ENCODE data around the gene CTXN3.

The CTXN3 gene

DNA sequence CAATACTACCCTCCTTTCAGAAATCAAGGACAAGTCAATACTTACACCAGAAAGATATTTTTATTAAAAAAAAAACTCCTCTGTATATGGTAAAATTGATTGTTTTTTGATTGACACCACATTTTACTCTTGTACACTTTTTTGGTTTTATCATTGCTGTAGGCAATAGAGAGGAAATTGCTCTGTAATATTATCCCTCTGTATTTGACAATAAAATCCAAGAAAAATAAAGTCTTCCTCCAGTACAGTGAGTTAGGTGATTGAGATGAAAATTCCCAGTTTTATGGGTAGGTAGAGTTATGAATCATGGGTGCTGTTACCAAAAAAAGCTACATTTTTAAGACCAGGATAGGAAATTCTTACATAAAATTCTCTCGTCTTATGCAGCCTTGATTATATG, 31.7 kb downstream of the CTXN3 start:
- Histone ChIP-seq H3K27ac (ENCODE audit: low read length) (no peak overlapping the region), H3K36me3 (ENCODE audit: control insufficient read depth in 1 of 2, insufficient read depth in 2 of 2, low read length in 2 of 2) (no peaks in the 10 kb centered on the region), H3K4me3 (ENCODE audit: low read depth in 1 of 2, low read length in 2 of 2) (no peak overlapping the region), H3K4me1 (ENCODE audit: control insufficient read depth in 1 of 2, insufficient read depth in 2 of 2, low read length in 2 of 2) (no peaks in the 10 kb centered on the region), H3K27me3 (ENCODE audit: low read depth, low read length) (no peaks in the 10 kb centered on the region), H3K9me3 (ENCODE audit: control insufficient read depth in 1 of 2, low read length in 2 of 2) (no peaks in the 10 kb centered on the region)

GRCh38 chr5:127683008-127683407, 34.1 kb downstream of the CTXN3 start:
- H3K27ac ChIP-seq (ENCODE audit: low read length), result no peak overlapping the region
- H3K27me3 ChIP-seq (ENCODE audit: low read depth, low read length), result no peaks in the 10 kb centered on the region
- H3K4me3 ChIP-seq (ENCODE audit: low read depth in 1 of 2, low read length in 2 of 2), result no peak overlapping the region
- no peaks in the 10 kb centered on the region for H3K9me3 ChIP-seq (ENCODE audit: control insufficient read depth in 1 of 2, low read length in 2 of 2)
- no peaks in the 10 kb centered on the region for H3K36me3 ChIP-seq (ENCODE audit: control insufficient read depth in 1 of 2, insufficient read depth in 2 of 2, low read length in 2 of 2)
- H3K4me1 ChIP-seq (ENCODE audit: control insufficient read depth in 1 of 2, insufficient read depth in 2 of 2, low read length in 2 of 2), result no peaks in the 10 kb centered on the region

- H3K4me3 ChIP-seq (ENCODE audit: low read depth in 1 of 2, low read length in 2 of 2), result no peak overlapping the region
- no peak overlapping the region for H3K27ac ChIP-seq (ENCODE audit: low read length)
- no peaks in the 10 kb centered on the region for H3K27me3 ChIP-seq (ENCODE audit: low read depth, low read length)
- H3K9me3 ChIP-seq (ENCODE audit: control insufficient read depth in 1 of 2, low read length in 2 of 2), result no peaks in the 10 kb centered on the region
- H3K36me3 ChIP-seq (ENCODE audit: control insufficient read depth in 1 of 2, insufficient read depth in 2 of 2, low read length in 2 of 2), result no peaks in the 10 kb centered on the region
- no peaks in the 10 kb centered on the region for H3K4me1 ChIP-seq (ENCODE audit: control insufficient read depth in 1 of 2, insufficient read depth in 2 of 2, low read length in 2 of 2)
Observed at GRCh38 chr5:127684726-127685467, 36.0 kb downstream of the CTXN3 start.

GRCh38 chr5:127685662-127686061, 36.8 kb downstream of the CTXN3 start:
- Histone ChIP-seq H3K27me3 (ENCODE audit: low read depth, low read length) (no peaks in the 10 kb centered on the region), H3K36me3 (ENCODE audit: control insufficient read depth in 1 of 2, insufficient read depth in 2 of 2, low read length in 2 of 2) (no peaks in the 10 kb centered on the region), H3K4me1 (ENCODE audit: control insufficient read depth in 1 of 2, insufficient read depth in 2 of 2, low read length in 2 of 2) (no peaks in the 10 kb centered on the region), H3K9me3 (ENCODE audit: control insufficient read depth in 1 of 2, low read length in 2 of 2) (no peaks in the 10 kb centered on the region), H3K4me3 (ENCODE audit: low read depth in 1 of 2, low read length in 2 of 2) (no peak overlapping the region), H3K27ac (ENCODE audit: low read length) (no peak overlapping the region)

DNA sequence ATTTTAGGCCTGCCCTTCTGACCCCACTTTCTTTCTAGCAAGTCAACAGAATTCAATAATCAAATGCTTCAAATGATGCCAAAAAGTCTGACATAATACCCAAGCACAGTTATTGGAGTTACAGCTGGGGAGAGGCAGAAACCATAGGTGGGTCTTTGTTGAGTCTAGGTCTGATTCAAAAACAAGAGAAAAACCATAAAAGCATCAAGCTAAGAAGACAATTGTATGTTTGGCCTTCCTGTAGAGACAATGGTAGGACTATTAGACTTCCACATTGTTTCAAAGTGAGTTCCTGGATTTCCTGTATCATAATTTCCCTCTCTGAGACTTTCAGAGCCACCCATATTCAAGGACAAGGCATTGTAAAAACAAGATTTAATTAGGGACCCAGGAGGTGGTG, 37.5 kb downstream of the CTXN3 start:
- H3K4me1 ChIP-seq (ENCODE audit: control insufficient read depth in 1 of 2, insufficient read depth in 2 of 2, low read length in 2 of 2), result no peaks in the 10 kb centered on the region
- H3K27me3 ChIP-seq (ENCODE audit: low read depth, low read length), result no peaks in the 10 kb centered on the region
- H3K4me3 ChIP-seq (ENCODE audit: low read depth in 1 of 2, low read length in 2 of 2), result no peak overlapping the region
- H3K36me3 ChIP-seq (ENCODE audit: control insufficient read depth in 1 of 2, insufficient read depth in 2 of 2, low read length in 2 of 2), result no peaks in the 10 kb centered on the region
- no peak overlapping the region for H3K27ac ChIP-seq (ENCODE audit: low read length)
- H3K9me3 ChIP-seq (ENCODE audit: control insufficient read depth in 1 of 2, low read length in 2 of 2), result no peaks in the 10 kb centered on the region

DNA sequence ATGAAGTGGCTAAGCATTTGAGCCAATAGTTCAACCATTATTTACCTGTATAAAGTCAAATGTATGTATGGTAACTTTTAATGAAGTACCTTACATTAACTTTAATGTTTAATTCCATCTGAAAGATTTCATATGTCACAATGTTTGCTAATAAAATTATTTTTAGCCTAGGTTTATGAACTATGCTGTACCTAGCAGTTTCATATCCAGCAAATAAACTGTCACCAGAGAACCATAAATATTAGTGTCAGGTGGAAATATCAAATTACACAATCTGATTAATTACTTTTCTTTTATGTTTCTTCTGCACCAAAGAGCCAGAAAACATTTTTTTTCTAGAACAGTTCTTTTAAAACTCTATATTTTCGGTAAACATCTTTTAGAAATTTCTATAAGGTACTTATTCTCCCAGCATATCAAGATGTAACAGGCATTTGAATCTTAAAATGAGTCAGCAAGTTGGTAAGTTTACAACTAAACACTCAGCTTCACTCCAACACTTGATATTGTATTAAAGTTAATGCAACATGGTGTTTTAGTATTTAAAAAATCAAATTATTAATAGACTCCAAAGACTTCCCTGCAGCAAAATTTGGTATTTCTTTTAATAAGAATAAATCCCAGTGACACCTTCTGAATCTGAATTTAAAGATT, 45.8 kb downstream of the CTXN3 start:
- Histone ChIP-seq H3K9me3 (ENCODE audit: control insufficient read depth in 1 of 2, low read length in 2 of 2) (no peaks in the 10 kb centered on the region), H3K27ac (ENCODE audit: low read length) (no peak overlapping the region), H3K4me3 (ENCODE audit: low read depth in 1 of 2, low read length in 2 of 2) (no peak overlapping the region), H3K4me1 (ENCODE audit: control insufficient read depth in 1 of 2, insufficient read depth in 2 of 2, low read length in 2 of 2) (no peaks in the 10 kb centered on the region), H3K27me3 (ENCODE audit: low read depth, low read length) (no peaks in the 10 kb centered on the region), H3K36me3 (ENCODE audit: control insufficient read depth in 1 of 2, insufficient read depth in 2 of 2, low read length in 2 of 2) (no peaks in the 10 kb centered on the region)

- H3K27me3 ChIP-seq (ENCODE audit: low read depth, low read length), result no peaks in the 10 kb centered on the region
- H3K36me3 ChIP-seq (ENCODE audit: control insufficient read depth in 1 of 2, insufficient read depth in 2 of 2, low read length in 2 of 2), result no peaks in the 10 kb centered on the region
- no peaks in the 10 kb centered on the region for H3K4me1 ChIP-seq (ENCODE audit: control insufficient read depth in 1 of 2, insufficient read depth in 2 of 2, low read length in 2 of 2)
- no peaks in the 10 kb centered on the region for H3K9me3 ChIP-seq (ENCODE audit: control insufficient read depth in 1 of 2, low read length in 2 of 2)
- H3K4me3 ChIP-seq (ENCODE audit: low read depth in 1 of 2, low read length in 2 of 2), result no peak overlapping the region
- no peak overlapping the region for H3K27ac ChIP-seq (ENCODE audit: low read length)
Observed at GRCh38 chr5:127695346-127695745, 46.5 kb downstream of the CTXN3 start.

DNA sequence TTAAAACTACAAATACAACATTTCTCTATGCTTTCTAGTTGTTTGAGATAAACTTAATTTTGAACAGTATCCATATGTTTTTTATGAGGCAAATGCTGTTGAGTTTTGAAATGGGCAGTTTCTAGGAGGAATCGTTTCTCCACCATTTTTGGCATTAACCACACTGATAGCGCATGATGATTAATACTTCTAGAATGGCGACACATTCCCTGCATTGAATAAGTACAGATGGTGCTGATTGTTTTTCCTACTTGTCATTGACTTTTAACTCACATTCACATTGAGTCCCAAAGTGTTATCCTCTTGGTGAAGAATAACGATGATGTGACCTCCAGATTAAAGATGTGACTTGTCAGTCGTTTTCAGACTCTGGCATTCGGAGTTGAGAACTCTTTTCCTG, 47.8 kb downstream of the CTXN3 start:
- H3K4me3 ChIP-seq (ENCODE audit: low read depth in 1 of 2, low read length in 2 of 2), result no peak overlapping the region
- no peak overlapping the region for H3K27ac ChIP-seq (ENCODE audit: low read length)

DNA sequence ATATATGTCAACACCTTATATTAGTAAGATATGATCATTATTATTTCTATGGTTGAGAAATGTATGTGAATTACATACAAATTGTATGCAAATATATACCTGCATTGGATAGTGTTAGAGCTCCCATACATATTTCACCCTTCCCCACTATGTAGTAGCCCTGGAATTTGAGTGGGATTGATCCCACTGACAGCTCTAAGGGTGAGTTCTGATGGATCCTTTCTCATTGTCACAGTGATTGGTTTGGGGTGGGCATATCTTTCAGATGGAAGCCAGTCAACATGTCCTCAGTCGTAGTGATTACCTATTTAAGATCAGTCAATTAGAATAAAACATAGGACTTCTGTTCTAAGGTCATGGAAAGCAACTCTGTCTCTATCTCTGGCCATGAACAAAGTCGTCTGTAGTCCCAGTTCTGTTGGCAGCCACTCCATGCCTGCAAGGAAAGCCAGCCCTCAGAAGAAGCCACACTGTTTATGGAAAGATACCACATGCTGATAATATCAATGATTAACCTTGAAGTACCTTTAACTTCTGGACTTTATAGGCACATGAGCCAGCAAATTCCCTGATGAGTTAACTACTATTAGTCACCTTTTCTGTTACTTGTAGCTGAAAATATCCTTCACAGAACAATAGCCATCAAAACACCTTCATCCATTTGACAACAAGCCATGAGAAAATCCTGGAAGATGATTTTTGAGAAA, 49.2 kb downstream of the CTXN3 start:
- peaks cover 0 to 5% of the 10 kb centered on the region in 2 donors for H3K4me1 ChIP-seq (ENCODE audit: control insufficient read depth in 1 of 2, insufficient read depth in 2 of 2, low read length in 2 of 2)
- no peak overlapping the region for H3K4me3 ChIP-seq (ENCODE audit: low read depth in 1 of 2, low read length in 2 of 2)
- H3K27me3 ChIP-seq (ENCODE audit: low read depth, low read length), result no peaks in the 10 kb centered on the region
- H3K36me3 ChIP-seq (ENCODE audit: control insufficient read depth in 1 of 2, insufficient read depth in 2 of 2, low read length in 2 of 2), result no peaks in the 10 kb centered on the region
- no peaks in the 10 kb centered on the region for H3K9me3 ChIP-seq (ENCODE audit: control insufficient read depth in 1 of 2, low read length in 2 of 2)
- no peak overlapping the region for H3K27ac ChIP-seq (ENCODE audit: low read length)

More for the DNA sequence above, 47.8 kb downstream of the CTXN3 start:
- Histone ChIP-seq H3K27me3 (ENCODE audit: low read depth, low read length) (no peaks in the 10 kb centered on the region), H3K4me1 (ENCODE audit: control insufficient read depth in 1 of 2, insufficient read depth in 2 of 2, low read length in 2 of 2) (no peaks in the 10 kb centered on the region), H3K9me3 (ENCODE audit: control insufficient read depth in 1 of 2, low read length in 2 of 2) (no peaks in the 10 kb centered on the region), H3K36me3 (ENCODE audit: control insufficient read depth in 1 of 2, insufficient read depth in 2 of 2, low read length in 2 of 2) (no peaks in the 10 kb centered on the region)

GRCh38 chr5:127699416-127699815, 50.5 kb downstream of the CTXN3 start:
- H3K27me3 ChIP-seq (ENCODE audit: low read depth, low read length), result no peaks in the 10 kb centered on the region
- no peaks in the 10 kb centered on the region for H3K36me3 ChIP-seq (ENCODE audit: control insufficient read depth in 1 of 2, insufficient read depth in 2 of 2, low read length in 2 of 2)
- no peaks in the 10 kb centered on the region for H3K9me3 ChIP-seq (ENCODE audit: control insufficient read depth in 1 of 2, low read length in 2 of 2)
- no peak overlapping the region for H3K27ac ChIP-seq (ENCODE audit: low read length)
- peaks cover 0 to 9% of the 10 kb centered on the region in 2 donors for H3K4me1 ChIP-seq (ENCODE audit: control insufficient read depth in 1 of 2, insufficient read depth in 2 of 2, low read length in 2 of 2)
- H3K4me3 ChIP-seq (ENCODE audit: low read depth in 1 of 2, low read length in 2 of 2), result no peak overlapping the region

- H3K27ac ChIP-seq (ENCODE audit: low read length), result no peak overlapping the region
- peaks cover 0 to 9% of the 10 kb centered on the region in 2 donors for H3K4me1 ChIP-seq (ENCODE audit: control insufficient read depth in 1 of 2, insufficient read depth in 2 of 2, low read length in 2 of 2)
- no peaks in the 10 kb centered on the region for H3K27me3 ChIP-seq (ENCODE audit: low read depth, low read length)
- no peaks in the 10 kb centered on the region for H3K9me3 ChIP-seq (ENCODE audit: control insufficient read depth in 1 of 2, low read length in 2 of 2)
- no peak overlapping the region for H3K4me3 ChIP-seq (ENCODE audit: low read depth in 1 of 2, low read length in 2 of 2)
- H3K36me3 ChIP-seq (ENCODE audit: control insufficient read depth in 1 of 2, insufficient read depth in 2 of 2, low read length in 2 of 2), result no peaks in the 10 kb centered on the region
Observed at GRCh38 chr5:127700237-127700766, 51.4 kb downstream of the CTXN3 start.
